Tibial nerve (tissue), 4 donors: ENCODE results near the gene USP32. TPM values are rescaled to one million over a fixed set of nuclear protein-coding genes. Genes with fewer than 3 reads are reported as not detected.

Source experiments
- DNase-seq, 2 donors: peaks; one replicate each; pipeline ENCODE4 v3.0.0-alpha.2; 2019; ENCODE audit warnings: low spot score in 2 of 2
- H3K27ac ChIP-seq, 4 donors: fragments of 200-600 bp; sonication (generic) in 3 of 4; one replicate each; pipeline ENCODE4 v1.5.1; 2017 to 2019; ENCODE audit warnings: mild to moderate bottlenecking in 1 of 4
- H3K27me3 ChIP-seq, 2 donors: fragments of 200-600 bp; sonication (generic) in 1 of 2; one replicate each; pipeline versions ENCODE4 v1.5.1 to v1.6.0; 2017 to 2019
- H3K36me3 ChIP-seq, 3 donors: fragments of 200-600 bp; sonication (generic); one replicate each; pipeline ENCODE4 v1.5.1; 2018 to 2019
- H3K4me1 ChIP-seq, 4 donors: fragments of 200-600 bp; sonication (generic) in 3 of 4; one replicate each; pipeline ENCODE4 v1.5.1; 2017 to 2019
- H3K4me3 ChIP-seq, 4 donors: fragments of 200-600 bp; sonication (generic) in 3 of 4; one replicate each; pipeline ENCODE4 v1.5.1; 2017 to 2019; ENCODE audit warnings: mild to moderate bottlenecking in 1 of 4, moderate library complexity in 1 of 4
- H3K9me3 ChIP-seq, 4 donors: fragments of 200-600 bp; sonication (generic) in 3 of 4; one replicate each; pipeline ENCODE4 v1.5.1; 2017 to 2019
- CTCF ChIP-seq, 5 experiments: fragments of 200-600 bp in 3 of 5; fragments of 450-650 bp in 2 of 5; sonication (generic) in 3 of 5; IDR thresholded peaks; one replicate each; pipeline ENCODE4 v1.5.1; 2016 to 2019; ENCODE audit warnings: antibody characterized with exemption in 5 of 5, mild to moderate bottlenecking in 3 of 5, moderate library complexity in 2 of 5
- EP300 ChIP-seq, 2 donors: sonication (generic); formaldehyde crosslinking; IDR thresholded peaks; one replicate each; pipeline ENCODE4 v1.6.1; 2017; ENCODE audit warnings: antibody characterized with exemption in 2 of 2, mild to moderate bottlenecking in 1 of 2
- POLR2A ChIP-seq, 2 donors: fragments of 450-650 bp; IDR thresholded peaks; one replicate each; pipeline ENCODE4 v1.6.1; 2017; ENCODE audit warnings: antibody characterized with exemption in 2 of 2, mild to moderate bottlenecking in 2 of 2, moderate library complexity in 2 of 2
- WGBS, 2 donors: methylation state at CpG; one replicate each; pipeline ENCODE4 v1.1.5; 2018; 5-methylcytosine and 5-hydroxymethylcytosine counted together
- total RNA-seq, 4 donors: library from RNA; depleted of rRNA; stranded (reverse); fragments of >200 nt; gene quantifications; one replicate each; pipeline ENCODE4 v1.1.0, GENCODE V29; 2016

USP32 gene
- total RNA-seq, 4 donors from 2014 or later: 49.6 to 64.7 (median 56.5) TPM

- Histone ChIP-seq H3K36me3 (peaks cover 0 to 30% (median 0%) of the 10 kb centered on the region in 3 donors), H3K4me3 (no peak overlapping the region), H3K4me1 (no peaks in the 10 kb centered on the region), H3K27me3 (no peaks in the 10 kb centered on the region), H3K27ac (no peak overlapping the region), H3K9me3 (no peaks in the 10 kb centered on the region)
- WGBS, 2 donors: 91 to 92% methylated on average over 3 of the region's 3 CpGs
- no peak for DNase-seq
- TF ChIP-seq CTCF (IDR thresholded peaks at IDR 0.05) (no peak), EP300 (IDR thresholded peaks at IDR 0.05) (no peak), POLR2A (IDR thresholded peaks at IDR 0.05) (no peak)
Measured at GRCh38 chr17:60283816-60284215, 108.1 kb downstream of the USP32 start.

- no peak overlapping the region for H3K4me3 ChIP-seq
- H3K27ac ChIP-seq: no peak overlapping the region
- no peaks in the 10 kb centered on the region for H3K27me3 ChIP-seq
- no peak for TF ChIP-seq POLR2A (IDR thresholded peaks at IDR 0.05)
- no peak for TF ChIP-seq EP300 (IDR thresholded peaks at IDR 0.05)
- TF ChIP-seq CTCF (IDR thresholded peaks at IDR 0.05): no peak
- H3K4me1 ChIP-seq: peaks cover 0 to 8% (median 0%) of the 10 kb centered on the region in 4 donors
- no peaks in the 10 kb centered on the region for H3K9me3 ChIP-seq
- DNase-seq: no peak
- H3K36me3 ChIP-seq: peaks cover 0 to 2% (median 0%) of the 10 kb centered on the region in 3 donors
Measured at GRCh38 chr17:60280673-60281072, 111.3 kb downstream of the USP32 start.

GRCh38 chr17:60278237-60278636 is 113.7 kb downstream of the USP32 start:
- H3K4me3 ChIP-seq: no peak overlapping the region
- WGBS, 2 donors: 85 to 91% methylated on average over 2 of the region's 2 CpGs
- TF ChIP-seq CTCF (IDR thresholded peaks at IDR 0.05) (no peak), POLR2A (IDR thresholded peaks at IDR 0.05) (no peak), EP300 (IDR thresholded peaks at IDR 0.05) (no peak)

GRCh38 chr17:60277258-60277657 is 114.7 kb downstream of the USP32 start:
- TF ChIP-seq EP300 (IDR thresholded peaks at IDR 0.05) (no peak), POLR2A (IDR thresholded peaks at IDR 0.05) (no peak), CTCF (IDR thresholded peaks at IDR 0.05) (no peak)
- Histone ChIP-seq H3K27me3 (no peaks in the 10 kb centered on the region), H3K9me3 (no peaks in the 10 kb centered on the region), H3K4me3 (no peak overlapping the region), H3K27ac (no peak overlapping the region), H3K36me3 (no peaks in the 10 kb centered on the region), H3K4me1 (peaks cover 0 to 16% (median 0%) of the 10 kb centered on the region in 4 donors)
- WGBS, 2 donors: 60 to 65% methylated on average over 1 of the region's 1 CpG
- DNase-seq: no peak

More at GRCh38 chr17:60278237-60278636, 113.7 kb downstream of the USP32 start:
- H3K36me3 ChIP-seq: no peaks in the 10 kb centered on the region
- H3K27me3 ChIP-seq: no peaks in the 10 kb centered on the region
- peaks cover 0 to 8% (median 0%) of the 10 kb centered on the region in 4 donors for H3K4me1 ChIP-seq
- no peaks in the 10 kb centered on the region for H3K9me3 ChIP-seq
- H3K27ac ChIP-seq: no peak overlapping the region
- DNase-seq: no peak

GRCh38 chr17:60269417-60269816 is 122.5 kb downstream of the USP32 start:
- Histone ChIP-seq H3K4me1 (peaks cover 0 to 8% (median 0%) of the 10 kb centered on the region in 4 donors), H3K27ac (no peak overlapping the region), H3K4me3 (no peak overlapping the region), H3K9me3 (no peaks in the 10 kb centered on the region), H3K36me3 (peaks cover 0 to 41% (median 0%) of the 10 kb centered on the region in 3 donors), H3K27me3 (no peaks in the 10 kb centered on the region)
- DNase-seq: no peak
- TF ChIP-seq EP300 (IDR thresholded peaks at IDR 0.05) (no peak), POLR2A (IDR thresholded peaks at IDR 0.05) (no peak), CTCF (IDR thresholded peaks at IDR 0.05) (no peak)
- 59 to 79% methylated on average over 1 of the region's 1 CpG for WGBS, 2 donors
